SK-N-SH (cell line): ENCODE results near the gene ARMH4.

ENCODE experiments used
- CTCF ChIP-seq: fragments of 200-600 bp; sonication (generic); IDR thresholded peaks from 2 replicates; pipeline ENCODE4 v1.6.1; 2017; ENCODE audit warnings: antibody characterized with exemption, mild to moderate bottlenecking, moderate library complexity
- POLR2AphosphoS5 ChIP-seq: IDR thresholded peaks from 2 replicates; pipeline ENCODE4 v1.6.1; 2012; ENCODE audit warnings: low read depth, low read length
- RFX5 ChIP-seq: IDR thresholded peaks from 2 replicates; pipeline ENCODE4 v1.6.1; 2012; ENCODE audit warnings: mild to moderate bottlenecking, improper control_type of control experiment, low read length

GRCh38 chr14:58200480-58200841, 48.4 kb upstream of the ARMH4 start:
- no peak for TF ChIP-seq RFX5
- no peak for TF ChIP-seq POLR2AphosphoS5
- no peak for TF ChIP-seq CTCF
